Suprapubic skin (tissue), 4 donors: ENCODE results near the gene FKBP3.
"Not testable (repeated sequence)": the region's sequence is repeated elsewhere in the genome, so short reads cannot be mapped to it uniquely, and the experiment has no call there.

Experiments used
- POLR2A ChIP-seq, 2 donors: fragments of 450-650 bp; IDR thresholded peaks; one replicate each; pipeline ENCODE4 v1.6.1; 2017; ENCODE audit warnings: antibody characterized with exemption in 2 of 2, mild to moderate bottlenecking in 2 of 2, moderate library complexity in 2 of 2
- POLR2AphosphoS5 ChIP-seq, 3 donors: sonication (generic); formaldehyde crosslinking; IDR thresholded peaks; one replicate each; pipeline ENCODE4 v1.6.1; 2017; ENCODE audit warnings: antibody characterized with exemption in 3 of 3
- TF ChIP-seq, protein P1 (sequence below), 2 donors: fragments of 200-600 bp in 1 of 2; fragments of 450-650 bp in 1 of 2; sonication (generic) in 1 of 2; IDR thresholded peaks; one replicate each; pipeline ENCODE4 v1.5.1; 2016 to 2019; ENCODE audit warnings: antibody characterized with exemption in 2 of 2, mild to moderate bottlenecking in 1 of 2, moderate library complexity in 1 of 2

DNA sequence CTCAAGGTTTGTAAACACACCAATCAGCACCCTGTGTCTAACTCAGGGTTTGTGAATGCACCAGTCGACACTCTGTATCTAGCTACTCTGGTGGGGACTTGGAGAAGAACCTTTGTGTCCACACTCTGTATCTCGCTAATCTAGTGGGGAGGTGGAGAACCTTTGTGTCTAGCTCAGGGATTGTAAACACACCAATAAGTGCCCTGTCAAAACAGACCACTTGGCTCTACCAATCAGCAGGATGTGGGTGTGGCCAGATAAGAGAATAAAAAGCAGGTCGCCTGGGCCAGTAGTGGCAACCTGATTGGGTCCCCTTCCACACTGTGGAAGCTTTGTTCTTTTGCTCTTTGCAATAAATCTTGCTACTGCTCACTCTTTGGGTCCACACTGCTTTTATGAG is 53.2 kb downstream of the FKBP3 start:
- TF ChIP-seq POLR2A, POLR2AphosphoS5 (IDR thresholded peaks at IDR 0.05): not testable (repeated sequence)
- TF ChIP-seq, protein P1, sequence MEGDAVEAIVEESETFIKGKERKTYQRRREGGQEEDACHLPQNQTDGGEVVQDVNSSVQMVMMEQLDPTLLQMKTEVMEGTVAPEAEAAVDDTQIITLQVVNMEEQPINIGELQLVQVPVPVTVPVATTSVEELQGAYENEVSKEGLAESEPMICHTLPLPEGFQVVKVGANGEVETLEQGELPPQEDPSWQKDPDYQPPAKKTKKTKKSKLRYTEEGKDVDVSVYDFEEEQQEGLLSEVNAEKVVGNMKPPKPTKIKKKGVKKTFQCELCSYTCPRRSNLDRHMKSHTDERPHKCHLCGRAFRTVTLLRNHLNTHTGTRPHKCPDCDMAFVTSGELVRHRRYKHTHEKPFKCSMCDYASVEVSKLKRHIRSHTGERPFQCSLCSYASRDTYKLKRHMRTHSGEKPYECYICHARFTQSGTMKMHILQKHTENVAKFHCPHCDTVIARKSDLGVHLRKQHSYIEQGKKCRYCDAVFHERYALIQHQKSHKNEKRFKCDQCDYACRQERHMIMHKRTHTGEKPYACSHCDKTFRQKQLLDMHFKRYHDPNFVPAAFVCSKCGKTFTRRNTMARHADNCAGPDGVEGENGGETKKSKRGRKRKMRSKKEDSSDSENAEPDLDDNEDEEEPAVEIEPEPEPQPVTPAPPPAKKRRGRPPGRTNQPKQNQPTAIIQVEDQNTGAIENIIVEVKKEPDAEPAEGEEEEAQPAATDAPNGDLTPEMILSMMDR (IDR thresholded peaks at IDR 0.05), result not testable (repeated sequence)
